HepG2 (cell line): ENCODE results near the gene ADGRE3. TPM values are rescaled to one million over a fixed set of nuclear protein-coding genes. Genes with fewer than 3 reads are reported as not detected.
A peak's percentile ranks its signal among the peaks of the same experiment; 100 is the strongest.

ENCODE experiments used
- ATAC-seq: fragments of 200-7000 bp; cut with Tn5 transposase; 3 replicates; pipeline ENCODE4 v1.9.1; 2020; ENCODE audit warnings: mild to moderate bottlenecking, moderate library complexity
- BruUV-seq: library from RNA; stranded (reverse); fragments of 400-500 nt; replicated peaks from 2 replicates; lab custom pipeline; 2021; lab: Mats Ljungman, UMichigan
- CTCF ChIA-PET: fragments of 300-600 bp; formaldehyde crosslinking; extraction: SDS; loops from one replicate; lab custom pipeline; 2021; ENCODE audit warnings: low total read pairs, inconsistent platforms, low intra/inter-chr PET ratio; lab: Yijun Ruan, JAX
- POLR2A ChIA-PET: fragments of 350-600 bp; sonication (Branson Sonifier 250); formaldehyde crosslinking; loops from one replicate; lab custom pipeline; 2020; ENCODE audit warnings: antibody characterized with exemption, inconsistent platforms; lab: Yijun Ruan, JAX
- DNase-seq: peaks from one replicate; pipeline ENCODE4 v3.0.0-alpha.2; 2015; ENCODE audit warnings: low spot score
- FAIRE-seq: peaks from 3 replicates; lab custom pipeline; 2011; peaks lifted over from hg19 to GRCh38; lab: Jason Lieb, UNC
- H2AFZ ChIP-seq: one replicate; pipeline ENCODE4 v1.6.1; 2011; ENCODE audit warnings: low read length, inconsistent platforms
- H3K27ac ChIP-seq: fragments of 300-600 bp; 3 replicates; pipeline ENCODE4 v1.8.0; 2011; ENCODE audit warnings: mixed run types, mild to moderate bottlenecking, mixed read lengths, low read length, inconsistent platforms; ENCODE audit not compliant: insufficient read depth; ENCODE audit errors: extremely low read length
- H3K27me3 ChIP-seq, 2 experiments: fragments of 200-600 bp in 1 of 2; 2 replicates in 1 of 2; 3 replicates in 1 of 2; pipeline versions ENCODE4 v1.6.0 to v1.8.0; 2011; ENCODE audit warnings: low read length in 2 of 2, mild to moderate bottlenecking in 2 of 2, moderate library complexity in 2 of 2, inconsistent platforms in 1 of 2; ENCODE audit not compliant: insufficient read depth in 2 of 2, control insufficient read depth in 1 of 2
- H3K36me3 ChIP-seq, 2 experiments: fragments of 200-600 bp in 1 of 2; replicated peaks in 1 of 2; 2 replicates in 1 of 2; 3 replicates in 1 of 2; pipeline versions ENCODE4 v1.5.1 to v1.8.0; 2011; ENCODE audit warnings: low read length in 2 of 2, inconsistent platforms in 1 of 2; ENCODE audit not compliant: insufficient read depth in 2 of 2, control insufficient read depth in 1 of 2
- H3K4me1 ChIP-seq: 2 replicates; pipeline ENCODE4 v1.5.1; 2012; ENCODE audit warnings: low read length, inconsistent platforms; ENCODE audit not compliant: insufficient read depth
- H3K4me2 ChIP-seq: 2 replicates; pipeline ENCODE4 v1.6.0; 2011; ENCODE audit warnings: low read depth, low read length, inconsistent platforms
- H3K4me3 ChIP-seq, 3 experiments: fragments of 200-600 bp in 1 of 3; sonication (generic), shearing (Covaris generic) in 1 of 3; replicated peaks in 1 of 3; 2 replicates each; pipeline ENCODE4 v1.5.1; 2011 to 2016; ENCODE audit warnings: low read length in 3 of 3, inconsistent platforms in 2 of 3, low read depth in 2 of 3, mild to moderate bottlenecking in 2 of 3, control low read depth in 1 of 3, mixed read lengths in 1 of 3; ENCODE audit not compliant: insufficient read depth in 1 of 3
- H3K79me2 ChIP-seq: one replicate; pipeline ENCODE4 v1.6.1; 2011; ENCODE audit warnings: low read length, inconsistent platforms; ENCODE audit not compliant: insufficient read depth
- H3K9ac ChIP-seq: 2 replicates; pipeline ENCODE4 v1.6.0; 2011; ENCODE audit warnings: mild to moderate bottlenecking, low read depth, low read length, inconsistent platforms; ENCODE audit not compliant: insufficient read depth
- H3K9me3 ChIP-seq: 2 replicates; pipeline ENCODE4 v1.5.1; 2012; ENCODE audit warnings: mild to moderate bottlenecking, low read length
- H4K20me1 ChIP-seq: 2 replicates; pipeline ENCODE4 v1.6.0; 2011; ENCODE audit warnings: inconsistent platforms, mild to moderate bottlenecking, low read length, moderate library complexity; ENCODE audit not compliant: insufficient read depth
- ATF1 ChIP-seq: IDR thresholded peaks from 2 replicates; pipeline ENCODE4 v1.6.1; 2016; ENCODE audit warnings: mild to moderate bottlenecking, control low read depth
- CREB1 ChIP-seq, 2 experiments: fragments of 450-650 bp in 1 of 2; IDR thresholded peaks; 2 replicates each; pipeline ENCODE4 v1.6.1; 2016 to 2017; ENCODE audit warnings: control low read depth in 1 of 2, mild to moderate bottlenecking in 1 of 2, missing compliant biosample characterization in 1 of 2, missing genetic modification characterization in 1 of 2
- JARID2 ChIP-seq: sonication (generic); formaldehyde crosslinking; IDR thresholded peaks from 2 replicates; pipeline ENCODE4 v1.8.1; 2023; ENCODE audit warnings: missing genetic modification reagents, inconsistent platforms; ENCODE audit not compliant: insufficient replicate concordance
- TFDP2 ChIP-seq: sonication (generic); formaldehyde crosslinking; IDR thresholded peaks from 2 replicates; pipeline ENCODE4 v1.4.0; 2020; ENCODE audit warnings: missing genetic modification reagents
- WGBS: methylation state at CpG from one replicate; pipeline ENCODE4 v1.1.6; 2017; ENCODE audit warnings: low lambda C conversion rate; 5-methylcytosine and 5-hydroxymethylcytosine counted together
- in situ Hi-C: cut with HindIII; loops from 2 replicates; pipeline ENCODE4 v1.10.0; 2017; ENCODE audit warnings: low pct_unique_long_range_greater_than_20kb; ENCODE audit not compliant: extremely low pct_ligation_motif_present
- intact Hi-C: fragments of 100-400 bp; cut with micrococcal nuclease; formaldehyde crosslinking; loops from one replicate; pipeline ENCODE4 v1.10.0; 2022; ENCODE audit not compliant: unreplicated experiment
- polyA plus RNA-seq, 8 experiments: library from polyadenylated mRNA; depleted of rRNA in 3 of 8; stranded (reverse) in 7 of 8; unstranded in 1 of 8; fragments of >200 nt; fragmentation: Illumina TruSeq in 4 of 8; extraction: Trizol in 4 of 8; gene quantifications; 2 replicates each; pipeline versions ENCODE4 v1.2.1 to v1.2.3, GENCODE V29; 2011 to 2016; ENCODE audit warnings: low read depth in 4 of 8, missing spikeins in 1 of 8, mixed read lengths in 1 of 8; ENCODE audit not compliant: insufficient read depth in 1 of 8
- total RNA-seq, 5 experiments: library from RNA; depleted of rRNA; stranded (reverse); fragments of >200 nt; fragmentation: Illumina TruSeq; extraction: Trizol; gene quantifications; 2 replicates each; pipeline ENCODE4 v1.2.3, GENCODE V29; 2016; ENCODE audit warnings: low read depth in 1 of 5
- TF ChIP-seq, protein P1 (sequence below): sonication (generic); formaldehyde crosslinking; IDR thresholded peaks from 2 replicates; pipeline ENCODE4 v1.4.0; 2020; ENCODE audit warnings: missing genetic modification reagents

The ADGRE3 gene
- total and polyA plus RNA-seq, 2 of the 13 experiments (the other 11 are each of a cell fraction or from before 2014, with no cell fraction given) = not detected

- in situ Hi-C loops (no loop called here), intact Hi-C loops (no loop called here)
- H2AFZ ChIP-seq = no peak overlapping the region
- H3K79me2 ChIP-seq = no peaks in the 10 kb centered on the region
- no TSS peak for BruUV-seq
- H3K27ac ChIP-seq = no peak overlapping the region
- H3K36me3 ChIP-seq = no peaks in the 10 kb centered on the region
- POLR2A ChIA-PET = no interaction called here
- H3K9me3 ChIP-seq = no peaks in the 10 kb centered on the region
- no peaks in the 10 kb centered on the region for H4K20me1 ChIP-seq
- no peak overlapping the region for H3K4me3 ChIP-seq
- FAIRE-seq (no peak), DNase-seq (no peak), ATAC-seq (no peak)
- H3K27me3 ChIP-seq = peaks cover 0 to 9% of the 10 kb centered on the region in 2 experiments; a peak in 1 of 5 replicates
- H3K4me2 ChIP-seq = no peak overlapping the region
- CTCF ChIA-PET = no interaction called here
- TF ChIP-seq, protein P1, sequence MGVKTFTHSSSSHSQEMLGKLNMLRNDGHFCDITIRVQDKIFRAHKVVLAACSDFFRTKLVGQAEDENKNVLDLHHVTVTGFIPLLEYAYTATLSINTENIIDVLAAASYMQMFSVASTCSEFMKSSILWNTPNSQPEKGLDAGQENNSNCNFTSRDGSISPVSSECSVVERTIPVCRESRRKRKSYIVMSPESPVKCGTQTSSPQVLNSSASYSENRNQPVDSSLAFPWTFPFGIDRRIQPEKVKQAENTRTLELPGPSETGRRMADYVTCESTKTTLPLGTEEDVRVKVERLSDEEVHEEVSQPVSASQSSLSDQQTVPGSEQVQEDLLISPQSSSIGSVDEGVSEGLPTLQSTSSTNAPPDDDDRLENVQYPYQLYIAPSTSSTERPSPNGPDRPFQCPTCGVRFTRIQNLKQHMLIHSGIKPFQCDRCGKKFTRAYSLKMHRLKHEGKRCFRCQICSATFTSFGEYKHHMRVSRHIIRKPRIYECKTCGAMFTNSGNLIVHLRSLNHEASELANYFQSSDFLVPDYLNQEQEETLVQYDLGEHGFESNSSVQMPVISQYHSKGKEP (CRISPR knock-in tag) = no peak
- TF ChIP-seq JARID2 (CRISPR knock-in tag) = no peak
- no peak for TF ChIP-seq TFDP2 (CRISPR knock-in tag)
- H3K9ac ChIP-seq = no peak overlapping the region
- WGBS = 51% methylated on average over 6 of the region's 6 CpGs
- H3K4me1 ChIP-seq = peaks cover 2% of the 10 kb centered on the region
Measured at GRCh38 chr19:14677464-14677863, 2.8 kb upstream of the ADGRE3 start.

DNA sequence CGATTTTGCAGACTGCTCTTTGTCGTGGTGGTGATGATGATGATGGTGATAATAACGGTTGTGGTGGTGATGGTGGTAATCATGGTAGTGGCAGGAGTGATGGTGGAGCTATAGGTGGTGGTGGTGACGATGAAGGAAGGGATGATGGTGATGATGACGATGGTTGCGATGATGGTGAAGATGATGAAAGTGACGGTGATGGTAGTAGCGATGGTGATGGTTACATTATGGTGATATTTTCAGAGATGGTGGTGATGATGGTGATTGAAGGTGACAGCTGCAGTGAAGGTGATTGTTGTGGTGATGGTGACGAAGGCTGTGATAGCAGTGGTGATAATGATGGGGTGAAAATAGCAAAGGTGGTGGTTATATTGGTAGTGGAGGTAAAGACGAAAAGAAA lies 2.1 kb upstream of the ADGRE3 start:
- CTCF ChIA-PET = no interaction called here
- POLR2A ChIA-PET = no interaction called here
- Histone ChIP-seq H3K9me3 (no peaks in the 10 kb centered on the region), H3K4me3 (no peak overlapping the region), H4K20me1 (no peaks in the 10 kb centered on the region), H3K79me2 (no peaks in the 10 kb centered on the region), H3K27ac (no peak overlapping the region), H3K9ac (no peak overlapping the region), H3K4me2 (no peak overlapping the region), H2AFZ (no peak overlapping the region), H3K27me3 (peaks cover 0 to 9% of the 10 kb centered on the region in 2 experiments; a peak in 1 of 5 replicates), H3K36me3 (no peaks in the 10 kb centered on the region), H3K4me1 (peaks cover 8% of the 10 kb centered on the region)
- no peak for FAIRE-seq
- TF ChIP-seq ATF1 (no peak), CREB1 (IDR thresholded peaks at IDR 0.05) (peak; percentile 84), CREB1 (CRISPR knock-in tag; IDR thresholded peaks at IDR 0.05) (no peak)
- DNase-seq = no peak
- no peak for ATAC-seq
- in situ Hi-C loops = no loop called here
- intact Hi-C loops = no loop called here
- BruUV-seq = no TSS peak
- WGBS = 45% methylated on average over 10 of the region's 10 CpGs
